Activated CD4-positive, CD25-positive, alpha-beta regulatory T cell treated with anti-CD3 and anti-CD28 coated beads, Interleukin-2, amount 50 U/mL, for 16 hours (primary cell): ENCODE data around the gene TNKS1BP1.
"Not testable (repeated sequence)": the region's sequence is repeated elsewhere in the genome, so short reads cannot be mapped to it uniquely, and the experiment has no call there.

ENCODE experiments used
- DNase-seq: peaks from one replicate; pipeline ENCODE4 v3.0.0-alpha.2; 2020; ENCODE audit warnings: low read depth, low spot score

The TNKS1BP1 gene

GRCh38 chr11:57324886-57325734, at the start of gene TNKS1BP1:
Gene TNKS1BP1 (minus strand): TSS chr11:57324952. CDS start chr11:57321885, 3,067 bp downstream.
- peak; percentile 80 for DNase-seq

GRCh38 chr11:57373146-57373545, 48.4 kb upstream of the TNKS1BP1 start:
- no peak for DNase-seq

GRCh38 chr11:57370941-57371340, 46.2 kb upstream of the TNKS1BP1 start:
- DNase-seq, result no peak

GRCh38 chr11:57370251-57370650, 45.5 kb upstream of the TNKS1BP1 start:
- no peak for DNase-seq

- DNase-seq, result no peak
These were observed 44.1 kb upstream of the TNKS1BP1 start for GRCh38 chr11:57368845-57369232.

- DNase-seq, result no peak
These were observed 43.5 kb upstream of the TNKS1BP1 start for GRCh38 chr11:57368106-57368844.

GRCh38 chr11:57364851-57365660, 40.3 kb upstream of the TNKS1BP1 start:
- no peak for DNase-seq

GRCh38 chr11:57363131-57364080, 38.7 kb upstream of the TNKS1BP1 start:
- DNase-seq, result no peak

- DNase-seq, result no peak
These were observed 37.2 kb upstream of the TNKS1BP1 start for GRCh38 chr11:57361926-57362325.

GRCh38 chr11:57361420-57361819, 36.7 kb upstream of the TNKS1BP1 start:
- DNase-seq, result not testable (repeated sequence)

GRCh38 chr11:57360991-57361390, 36.2 kb upstream of the TNKS1BP1 start:
- DNase-seq, result no peak

GRCh38 chr11:57359896-57360690, 35.3 kb upstream of the TNKS1BP1 start:
- no peak for DNase-seq

GRCh38 chr11:57359396-57359795, 34.6 kb upstream of the TNKS1BP1 start:
- no peak for DNase-seq

GRCh38 chr11:57358991-57359390, 34.2 kb upstream of the TNKS1BP1 start:
- no peak for DNase-seq

GRCh38 chr11:57358543-57358961, 33.8 kb upstream of the TNKS1BP1 start:
- no peak for DNase-seq

GRCh38 chr11:57357856-57358255, 33.1 kb upstream of the TNKS1BP1 start:
- DNase-seq, result no peak

- no peak for DNase-seq
These were observed 32.6 kb upstream of the TNKS1BP1 start for GRCh38 chr11:57357310-57357709.

GRCh38 chr11:57356268-57356667, 31.5 kb upstream of the TNKS1BP1 start:
- DNase-seq, result no peak

GRCh38 chr11:57354699-57355098, 29.9 kb upstream of the TNKS1BP1 start:
- no peak for DNase-seq

GRCh38 chr11:57353852-57354251, 29.1 kb upstream of the TNKS1BP1 start:
- DNase-seq, result no peak
